GM12891 (cell line): ENCODE measurements around the gene IGSF6.

Source experiments
- PAX5 ChIP-seq: IDR thresholded peaks from 2 replicates; pipeline ENCODE4 v1.6.1; 2011; ENCODE audit warnings: low read length, moderate library complexity, mild to moderate bottlenecking; ENCODE audit not compliant: insufficient read depth, severe bottlenecking
- POLR2A ChIP-seq: IDR thresholded peaks from 2 replicates; pipeline ENCODE4 v1.6.1; 2011; ENCODE audit warnings: low read depth, low read length, control low read depth
- POLR2AphosphoS5 ChIP-seq: IDR thresholded peaks from 2 replicates; pipeline ENCODE4 v1.6.1; 2011; ENCODE audit warnings: low read depth, low read length, control low read depth
- SPI1 ChIP-seq: IDR thresholded peaks from 2 replicates; pipeline ENCODE4 v1.6.1; 2011; ENCODE audit warnings: low read depth, low read length, control low read depth
- TAF1 ChIP-seq: IDR thresholded peaks from 2 replicates; pipeline ENCODE4 v1.6.1; 2011; ENCODE audit warnings: low read depth, low read length, control low read depth

- TF ChIP-seq TAF1 (no peak), POLR2A (no peak), SPI1 (no peak), POLR2AphosphoS5 (no peak), PAX5 (no peak)
Observed at GRCh38 chr16:21689107-21689506, 36.7 kb upstream of the IGSF6 start.
